LHCN-M2 (cell line): ENCODE data around the gene SLC25A20. TPM values are rescaled to one million over a fixed set of nuclear protein-coding genes. Genes with fewer than 3 reads are reported as not detected.
"Not testable (repeated sequence)": the region's sequence is repeated elsewhere in the genome, so short reads cannot be mapped to it uniquely, and the experiment has no call there.

Experiments
- DNase-seq: peaks from one replicate; pipeline ENCODE4 v3.0.0-alpha.2; 2012; ENCODE audit warnings: low read depth
- total RNA-seq: library from RNA; depleted of rRNA; stranded (reverse); fragments of >200 nt; gene quantifications from 2 replicates; pipeline ENCODE4 v1.2.3, GENCODE V29; 2014; rRNA removed

Gene SLC25A20
- total RNA-seq, 1 experiment from 2014 or later = 17.5 TPM

- peak; percentile 83 for DNase-seq
Measured at GRCh38 chr3:48847504-48848423, 50.9 kb downstream of the SLC25A20 start, which contains the start of gene PRKAR2A. Gene PRKAR2A (minus strand): TSS chr3:48847874. CDS start chr3:48847596, 278 bp downstream.

DNA sequence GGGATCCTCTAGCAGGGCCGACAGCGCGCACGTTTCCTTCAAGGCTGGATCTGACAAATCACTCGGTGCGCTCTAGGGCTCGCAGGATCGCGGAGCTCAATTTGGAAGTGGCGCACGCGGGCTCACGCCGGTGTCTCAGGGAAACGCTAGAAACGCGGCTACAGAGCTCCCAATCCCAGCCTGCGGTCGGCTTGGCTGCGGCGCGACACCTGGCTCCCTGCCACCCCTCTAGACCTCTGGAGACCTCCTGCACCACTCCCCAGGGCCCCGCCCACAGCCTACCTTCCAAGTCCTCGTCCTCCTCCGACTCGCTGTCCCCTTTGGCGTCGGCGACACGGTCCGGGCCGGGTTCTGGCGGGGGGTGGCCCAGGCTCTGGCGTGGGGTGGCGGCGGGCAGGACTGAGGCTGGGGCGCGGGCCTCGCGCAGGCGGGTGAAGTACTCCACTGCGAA is 51.6 kb downstream of the SLC25A20 start:
- DNase-seq = peak; percentile 71

DNA sequence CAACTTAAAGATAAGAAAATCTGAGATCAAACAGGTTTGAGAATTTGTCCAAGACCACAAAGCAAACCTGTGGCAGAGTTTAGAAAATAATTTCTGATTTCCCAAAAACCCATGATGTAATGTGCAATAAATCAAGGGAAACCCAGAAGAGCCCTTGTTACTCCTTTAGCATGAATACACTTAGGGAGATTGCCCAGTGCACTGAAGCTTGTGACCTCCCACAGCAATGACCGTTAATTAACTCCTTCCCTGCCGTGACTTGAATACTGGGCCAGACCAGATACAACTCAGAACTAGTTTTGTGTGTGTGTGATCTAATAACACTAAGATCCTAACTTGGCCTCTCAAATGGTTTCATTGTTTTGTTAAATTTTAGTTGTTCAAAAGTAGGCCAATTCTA is 53.5 kb downstream of the SLC25A20 start:
- no peak for DNase-seq

- no peak for DNase-seq
Measured at GRCh38 chr3:48837163-48837562, 61.5 kb downstream of the SLC25A20 start.

- DNase-seq = no peak
Measured at GRCh38 chr3:48835650-48836366, 62.9 kb downstream of the SLC25A20 start.

DNA sequence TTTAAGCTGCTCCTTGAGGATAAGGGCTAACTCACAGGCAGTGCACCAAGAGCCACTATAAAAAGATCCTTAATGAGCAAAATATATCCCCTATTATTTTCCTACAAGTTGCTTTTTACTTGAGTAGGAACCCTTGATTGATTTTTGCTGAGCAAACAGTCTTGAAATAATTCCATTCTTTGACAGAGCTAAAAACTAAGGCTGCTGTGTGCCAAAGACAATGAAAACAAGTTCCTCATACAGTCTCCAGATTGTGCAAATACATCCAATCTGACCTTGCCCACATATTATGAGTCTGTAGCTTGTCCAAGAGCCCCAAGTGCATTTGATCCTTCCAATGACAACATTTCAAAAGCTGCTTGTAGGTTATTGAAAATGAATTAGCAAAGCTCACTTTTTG is 66.0 kb downstream of the SLC25A20 start:
- DNase-seq = no peak

DNA sequence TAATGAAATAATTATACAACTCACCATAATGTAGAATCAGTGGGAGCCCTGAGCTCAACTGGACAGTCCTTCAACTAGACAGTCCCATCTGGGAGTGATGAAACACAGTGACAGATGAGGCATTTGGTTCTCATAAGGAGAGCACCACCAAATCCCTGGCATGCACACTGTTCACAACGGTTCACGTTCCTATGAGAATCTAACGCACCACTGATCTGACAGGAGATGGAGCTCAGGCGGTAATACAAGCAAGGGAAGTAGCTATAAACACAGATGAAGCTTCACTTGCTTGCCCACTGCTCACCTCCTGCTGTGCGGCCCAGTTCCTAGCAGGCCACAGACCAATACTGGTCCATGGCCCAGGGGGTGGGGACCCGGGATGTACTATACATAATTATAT is 68.0 kb downstream of the SLC25A20 start:
- no peak for DNase-seq

DNA sequence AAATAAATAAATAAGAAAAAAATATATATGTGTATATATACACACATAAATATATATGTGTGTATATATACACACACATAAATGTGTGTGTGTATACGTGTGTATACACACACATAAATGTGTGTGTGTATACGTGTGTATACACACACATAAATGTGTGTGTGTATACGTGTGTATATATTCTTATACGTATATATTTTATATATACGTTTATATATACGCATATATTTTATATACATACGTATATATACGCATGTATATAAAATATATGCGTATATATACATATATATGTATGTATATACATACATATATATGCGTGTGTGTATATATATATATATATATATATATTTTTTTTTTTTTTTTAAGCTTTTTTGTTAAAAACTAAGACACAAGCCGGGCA is 69.2 kb downstream of the SLC25A20 start:
- DNase-seq = not testable (repeated sequence)

DNA sequence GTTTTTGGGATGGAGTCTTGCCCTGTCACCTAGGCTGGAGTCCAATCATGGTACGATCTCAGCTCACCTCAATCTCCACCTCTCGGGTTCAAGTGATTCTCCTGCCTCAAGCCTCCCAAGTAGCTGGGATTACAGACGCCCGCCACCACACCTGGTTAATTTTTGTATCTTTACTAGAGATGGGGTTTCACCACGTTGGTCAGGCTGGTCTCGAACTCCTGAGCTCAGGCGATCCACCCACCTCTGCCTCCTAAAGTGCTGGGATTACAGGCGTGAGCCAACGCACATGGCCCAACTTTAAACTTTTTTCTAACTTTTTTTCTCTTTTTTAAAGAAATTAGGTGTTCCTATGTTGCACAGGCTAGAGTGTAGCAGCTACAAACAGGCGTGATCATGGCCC is 70.8 kb downstream of the SLC25A20 start:
- not testable (repeated sequence) for DNase-seq

- peak; percentile 96 for DNase-seq
Measured at GRCh38 chr3:48826451-48826850, 72.2 kb downstream of the SLC25A20 start.

DNA sequence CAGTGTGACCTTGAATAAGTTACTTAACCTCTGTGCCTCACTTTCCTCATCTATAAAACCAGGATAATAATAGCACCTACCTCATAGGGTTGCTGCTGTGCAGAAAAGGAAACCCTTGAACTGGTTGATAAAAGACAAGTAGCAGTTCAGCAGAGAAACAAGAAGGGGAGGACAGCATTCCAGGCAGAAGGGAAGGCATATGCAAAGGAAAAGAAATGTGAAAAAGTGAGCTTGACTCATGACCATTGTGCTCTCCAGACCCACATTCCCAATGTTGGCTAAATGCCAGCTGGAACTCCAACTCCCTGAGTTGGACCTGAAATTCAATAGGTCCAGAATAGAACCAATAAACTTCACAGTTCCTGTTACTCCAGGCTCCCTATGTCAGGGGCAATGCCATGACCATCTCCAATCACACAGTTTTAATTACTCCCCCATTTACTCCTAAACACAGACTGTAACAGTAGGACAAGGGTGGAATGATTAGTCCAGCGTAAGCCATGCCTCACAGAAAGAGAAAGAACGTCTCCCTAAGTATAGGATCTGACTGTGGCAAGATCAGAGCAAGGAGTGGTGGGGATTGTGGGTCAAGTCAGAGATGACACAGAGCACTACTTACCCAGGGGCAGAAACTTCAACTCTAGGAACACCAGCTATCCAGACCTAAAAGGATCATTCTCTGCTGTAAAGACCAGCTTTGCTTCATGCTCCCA is 77.9 kb downstream of the SLC25A20 start:
- peak; percentile 53 for DNase-seq

DNA sequence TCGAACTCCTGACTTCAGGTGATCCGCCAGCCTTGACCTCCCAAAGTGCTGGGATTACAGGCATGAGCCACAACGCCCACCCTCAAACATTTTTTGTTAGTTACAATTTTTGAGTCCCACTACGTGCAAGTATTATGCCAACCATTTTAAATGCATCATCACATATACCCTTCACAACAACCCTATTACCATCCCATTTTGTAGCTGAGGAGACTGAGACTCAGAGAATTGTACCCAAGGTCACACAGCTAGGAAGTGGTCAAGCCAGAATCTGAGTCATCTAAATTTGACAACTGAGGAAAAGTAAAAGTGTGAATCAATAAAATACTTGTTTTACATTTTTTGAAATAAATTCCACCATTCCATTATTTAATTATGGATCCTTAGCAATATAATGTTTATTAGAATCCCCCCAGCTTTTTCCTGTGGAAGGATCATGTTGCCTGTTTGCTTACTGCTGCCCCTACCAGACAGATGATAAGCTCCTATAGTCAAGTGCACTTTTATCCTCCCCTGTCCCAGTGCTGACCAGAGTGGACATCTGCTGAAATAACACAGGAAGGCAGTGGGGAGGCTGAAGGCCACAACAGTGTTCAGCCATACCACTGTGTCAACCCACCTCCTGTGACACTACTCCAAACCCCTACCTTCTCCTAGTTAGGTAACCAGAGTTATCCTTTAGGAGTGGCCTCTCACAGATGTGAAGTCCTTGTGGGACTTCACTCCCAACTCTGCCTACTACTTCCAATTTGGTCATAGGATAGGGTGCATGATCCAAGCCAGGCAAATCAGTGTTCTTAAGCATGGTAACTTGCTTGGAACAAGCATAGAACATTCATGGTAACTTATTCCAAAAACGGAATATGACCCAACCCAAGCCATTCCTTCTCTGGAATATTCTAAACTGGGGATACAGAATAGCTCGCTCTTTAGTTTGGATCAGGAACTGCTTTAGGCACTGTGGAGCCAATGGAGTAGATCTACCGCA is 79.2 kb downstream of the SLC25A20 start:
- DNase-seq = no peak

DNA sequence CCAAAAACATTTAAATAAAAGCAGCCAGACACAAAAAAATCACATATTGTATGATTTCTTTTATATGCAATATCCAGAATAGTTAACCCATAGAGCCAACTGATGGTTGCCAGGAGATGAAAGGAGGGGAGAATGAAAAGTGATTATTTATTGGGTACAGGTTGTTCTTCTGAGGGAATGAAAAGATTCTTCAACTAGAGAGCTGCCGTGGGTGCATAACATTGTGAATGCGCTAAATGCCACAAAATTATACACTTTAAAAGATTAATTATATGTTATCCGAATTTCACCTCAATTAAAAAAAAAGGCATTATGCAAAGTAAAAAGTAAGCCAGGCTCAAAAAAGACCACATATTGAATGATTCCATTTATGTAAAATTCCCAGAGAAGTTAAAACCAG is 87.2 kb downstream of the SLC25A20 start:
- DNase-seq = no peak

Other genes with a start within 250 kb of the SLC25A20 start
- 4.3 and 4.5 TPM in 2 replicates for gene CELSR3, start 236.0 kb downstream of the SLC25A20 start, total RNA-seq
- 29.8 and 37.9 TPM in 2 replicates for gene NCKIPSD, start 213.0 kb downstream of the SLC25A20 start, total RNA-seq
- 69.2 and 70.4 TPM in 2 replicates for gene IP6K2, start 181.7 kb downstream of the SLC25A20 start, total RNA-seq
- gene PRKAR2A, start 51.0 kb downstream of the SLC25A20 start, total RNA-seq = 41.3 and 48.3 TPM in 2 replicates
- gene ARIH2, start 20.0 kb upstream of the SLC25A20 start, total RNA-seq = 73.2 and 84.3 TPM in 2 replicates
- 16.2 and 21.0 TPM in 2 replicates for gene P4HTM, start 91.4 kb upstream of the SLC25A20 start, total RNA-seq
- 78.0 and 87.3 TPM in 2 replicates for gene WDR6, start 108.5 kb upstream of the SLC25A20 start, total RNA-seq
- gene DALRD3, start 119.7 kb upstream of the SLC25A20 start, total RNA-seq = 42.5 and 45.7 TPM in 2 replicates
- gene NDUFAF3, start 123.2 kb upstream of the SLC25A20 start, total RNA-seq = 116 and 162 TPM in 2 replicates
- 325 and 336 TPM in 2 replicates for gene IMPDH2, start 130.5 kb upstream of the SLC25A20 start, total RNA-seq
- 74.6 and 83.8 TPM in 2 replicates for gene QRICH1, start 195.2 kb upstream of the SLC25A20 start, total RNA-seq
- gene QARS1, start 205.9 kb upstream of the SLC25A20 start, total RNA-seq = 161 and 208 TPM in 2 replicates
- 54.4 and 57.6 TPM in 2 replicates for gene USP19, start 221.9 kb upstream of the SLC25A20 start, total RNA-seq
- 238 and 248 TPM in 2 replicates for gene LAMB2, start 234.2 kb upstream of the SLC25A20 start, total RNA-seq